H9 (cell line): Measurements from ENCODE around the gene CMTM4. TPM values are rescaled to one million over a fixed set of nuclear protein-coding genes. Genes with fewer than 3 reads are reported as not detected.

Source experiments
- DNase-seq: peaks from one replicate; pipeline ENCODE4 v3.0.0-alpha.2; 2017
- H2AFZ ChIP-seq: one replicate; pipeline ENCODE4 v1.6.1; 2013; ENCODE audit warnings: mild to moderate bottlenecking, low read length, control low read depth, moderate library complexity
- H2AK5ac ChIP-seq: 2 replicates; pipeline ENCODE4 v1.6.1; 2013; ENCODE audit warnings: low read length, control low read depth, mixed read lengths; ENCODE audit not compliant: insufficient read length
- H2BK120ac ChIP-seq: one replicate; pipeline ENCODE4 v1.6.1; 2013; ENCODE audit warnings: low read depth, mild to moderate bottlenecking, low read length, control low read depth, inconsistent platforms; ENCODE audit not compliant: poor library complexity, severe bottlenecking
- H2BK12ac ChIP-seq: 2 replicates; pipeline ENCODE4 v1.6.1; 2013; ENCODE audit warnings: low read length, control low read depth, mixed read lengths, low read depth; ENCODE audit not compliant: insufficient read length
- H2BK15ac ChIP-seq: 2 replicates; pipeline ENCODE4 v1.6.1; 2013; ENCODE audit warnings: low read depth, low read length, control low read depth
- H2BK20ac ChIP-seq: one replicate; pipeline ENCODE4 v1.6.1; 2013; ENCODE audit warnings: low read depth, mild to moderate bottlenecking, low read length, control low read depth, inconsistent platforms; ENCODE audit not compliant: poor library complexity, severe bottlenecking
- H2BK5ac ChIP-seq: 2 replicates; pipeline ENCODE4 v1.6.1; 2013; ENCODE audit warnings: low read length, control low read depth, mixed read lengths; ENCODE audit not compliant: insufficient read length
- H3K14ac ChIP-seq: 2 replicates; pipeline ENCODE4 v1.6.1; 2013; ENCODE audit warnings: low read length, control low read depth; ENCODE audit not compliant: insufficient read depth
- H3K18ac ChIP-seq: 2 replicates; pipeline ENCODE4 v1.6.1; 2013; ENCODE audit warnings: low read depth, mild to moderate bottlenecking, mixed read lengths, low read length, control low read depth; ENCODE audit not compliant: insufficient read length
- H3K23ac ChIP-seq: 2 replicates; pipeline ENCODE4 v1.6.1; 2013; ENCODE audit warnings: low read length, control low read depth, mixed read lengths, low read depth; ENCODE audit not compliant: insufficient read length
- H3K23me2 ChIP-seq: 2 replicates; pipeline ENCODE4 v1.6.1; 2013; ENCODE audit warnings: low read depth, mild to moderate bottlenecking, mixed read lengths, low read length, control low read depth; ENCODE audit not compliant: insufficient read length, poor library complexity, severe bottlenecking
- H3K27ac ChIP-seq: 2 replicates; pipeline ENCODE4 v1.5.1; 2013; ENCODE audit warnings: low read length, control low read depth, mixed read lengths, low read depth; ENCODE audit not compliant: insufficient read length
- H3K27me3 ChIP-seq: 2 replicates; pipeline ENCODE4 v1.6.1; 2013; ENCODE audit warnings: low read length, control low read depth, inconsistent platforms; ENCODE audit not compliant: insufficient read depth
- H3K4ac ChIP-seq: 2 replicates; pipeline ENCODE4 v1.6.1; 2013; ENCODE audit warnings: low read depth, mild to moderate bottlenecking, control low read depth, inconsistent platforms, low read length, moderate library complexity
- H3K4me1 ChIP-seq: 2 replicates; pipeline ENCODE4 v1.6.1; 2013; ENCODE audit warnings: low read length, control low read depth, inconsistent platforms; ENCODE audit not compliant: insufficient read depth
- H3K4me2 ChIP-seq: 2 replicates; pipeline ENCODE4 v1.6.1; 2013; ENCODE audit warnings: low read length, control low read depth, mixed read lengths; ENCODE audit not compliant: insufficient read length, insufficient read depth
- H3K56ac ChIP-seq: 2 replicates; pipeline ENCODE4 v1.6.1; 2013; ENCODE audit warnings: low read depth, mild to moderate bottlenecking, mixed read lengths, low read length, control low read depth; ENCODE audit not compliant: insufficient read length
- H3K79me1 ChIP-seq: 2 replicates; pipeline ENCODE4 v1.6.1; 2013; ENCODE audit warnings: low read depth, mild to moderate bottlenecking, moderate library complexity, low read length, control low read depth, inconsistent platforms; ENCODE audit not compliant: insufficient read depth, poor library complexity, severe bottlenecking
- H3K79me2 ChIP-seq: 2 replicates; pipeline ENCODE4 v1.6.1; 2013; ENCODE audit warnings: low read length, control low read depth, inconsistent platforms; ENCODE audit not compliant: insufficient read depth
- H3K9ac ChIP-seq: 2 replicates; pipeline ENCODE4 v1.6.1; 2013; ENCODE audit warnings: low read length, control low read depth, mixed read lengths; ENCODE audit not compliant: insufficient read length; ENCODE audit errors: extremely low read depth
- H3K9me3 ChIP-seq: one replicate; pipeline ENCODE4 v1.6.1; 2013; ENCODE audit warnings: low read depth, low read length, inconsistent platforms; ENCODE audit not compliant: control insufficient read depth
- H3T11ph ChIP-seq: one replicate; pipeline ENCODE4 v1.6.1; 2013; ENCODE audit warnings: mild to moderate bottlenecking, low read length, control low read depth, inconsistent platforms
- H4K20me1 ChIP-seq: one replicate; pipeline ENCODE4 v1.6.1; 2013; ENCODE audit not compliant: control insufficient read depth, insufficient read length, insufficient read depth
- H4K5ac ChIP-seq: 2 replicates; pipeline ENCODE4 v1.6.1; 2013; ENCODE audit warnings: low read depth, mild to moderate bottlenecking, mixed read lengths, low read length, control low read depth; ENCODE audit not compliant: insufficient read length
- H4K8ac ChIP-seq: replicated peaks from 2 replicates; pipeline ENCODE4 v1.6.1; 2013; ENCODE audit warnings: low read length, control low read depth, mixed read lengths, low read depth; ENCODE audit not compliant: insufficient read length
- H4K91ac ChIP-seq: 2 replicates; pipeline ENCODE4 v1.6.1; 2013; ENCODE audit warnings: low read depth, mild to moderate bottlenecking, moderate library complexity, mixed read lengths, low read length, control low read depth; ENCODE audit not compliant: insufficient read length
- H3K27ac Mint-ChIP-seq, 3 experiments: 2 replicates in 2 of 3; 3 replicates in 1 of 3; pipeline ENCODE4 v1.8.0; 2020 to 2021; ENCODE audit warnings: mixed read lengths in 3 of 3, mild to moderate bottlenecking in 1 of 3, moderate library complexity in 1 of 3
- H3K27me3 Mint-ChIP-seq: 2 replicates; pipeline ENCODE4 v1.8.0; 2021; ENCODE audit warnings: low read depth, mild to moderate bottlenecking, moderate library complexity, mixed read lengths
- H3K36me3 Mint-ChIP-seq, 3 experiments: 2 replicates in 2 of 3; 3 replicates in 1 of 3; pipeline ENCODE4 v1.8.0; 2020 to 2021; ENCODE audit warnings: low read depth in 3 of 3, mixed read lengths in 3 of 3; ENCODE audit not compliant: insufficient read depth in 1 of 3
- H3K4me1 Mint-ChIP-seq, 2 experiments: 2 replicates each; pipeline ENCODE4 v1.8.0; 2020; ENCODE audit warnings: mixed read lengths in 2 of 2
- H3K4me3 Mint-ChIP-seq, 2 experiments: 2 replicates in 1 of 2; 3 replicates in 1 of 2; pipeline ENCODE4 v1.8.0; 2020 to 2021; ENCODE audit warnings: mild to moderate bottlenecking in 2 of 2, mixed read lengths in 2 of 2, moderate library complexity in 1 of 2
- H3K9me3 Mint-ChIP-seq, 2 experiments: 2 replicates in 1 of 2; 3 replicates in 1 of 2; pipeline ENCODE4 v1.8.0; 2020; ENCODE audit warnings: mild to moderate bottlenecking in 2 of 2, mixed read lengths in 2 of 2, moderate library complexity in 1 of 2
- CTCF ChIP-seq: fragments of 200-600 bp; sonication (generic); conservative IDR thresholded peaks from 3 replicates; pipeline ENCODE4 v1.8.0; 2021; ENCODE audit warnings: antibody characterized with exemption, mild to moderate bottlenecking
- WGBS: extraction: QIAGEN DNeasy Blood & Tissue Kit; methylation state at CpG from one replicate; pipeline ENCODE4 v1.1.7; 2013; ENCODE audit warnings: missing lambda C conversion rate, low lambda C conversion rate, mixed read lengths; ENCODE audit not compliant: insufficient read length; ENCODE audit errors: extremely low coverage; 5-methylcytosine and 5-hydroxymethylcytosine counted together
- total RNA-seq: library from RNA; stranded (reverse); gene quantifications from 2 replicates; pipeline ENCODE4 v1.2.1, GENCODE V29; 2021

Gene CMTM4
- total RNA-seq, 1 experiment from 2014 or later: 40.5 TPM

GRCh38 chr16:66617010-66617434 is 79.5 kb downstream of the CMTM4 start:
- H3K27ac Mint-ChIP-seq: peak overlapping the region in 2 of 3 experiments; percentile 20 to 95; a peak in 3 of 7 replicates

More at GRCh38 chr16:66617010-66617434, 79.5 kb downstream of the CMTM4 start:
- no peak for TF ChIP-seq CTCF
- Histone ChIP-seq H3K9me3 (no peaks in the 10 kb centered on the region), H2BK12ac (no peak overlapping the region), H3K14ac (no peak overlapping the region), H3K27ac (no peak overlapping the region), H4K8ac (no peak overlapping the region), H2BK5ac (no peak overlapping the region), H2BK120ac (no peak overlapping the region), H2AFZ (no peak overlapping the region), H3K4me2 (peak overlapping the region; percentile 5), H2AK5ac (no peak overlapping the region), H2BK15ac (no peak overlapping the region), H3K27me3 (no peaks in the 10 kb centered on the region), H3K23ac (no peak overlapping the region), H3K4me1 (peaks cover 9% of the 10 kb centered on the region; the same call in 1 of the 2 replicates), H3K9ac (no peak overlapping the region), H3K79me2 (no peaks in the 10 kb centered on the region), H4K5ac (no peak overlapping the region), H3K23me2 (no peaks in the 10 kb centered on the region), H2BK20ac (no peak overlapping the region), H3K18ac (no peak overlapping the region), H3T11ph (no peak overlapping the region), H4K20me1 (no peaks in the 10 kb centered on the region), H3K79me1 (no peaks in the 10 kb centered on the region), H3K4ac (no peak overlapping the region), H3K56ac (no peak overlapping the region), H4K91ac (no peak overlapping the region)
- Mint-ChIP-seq H3K27me3 (no peaks in the 10 kb centered on the region), H3K4me1 (peaks cover 43 to 45% of the 10 kb centered on the region in 2 experiments), H3K4me3 (peak overlapping the region in 1 of 2 experiments; percentile 2; a peak in 1 of 5 replicates), H3K9me3 (no peaks in the 10 kb centered on the region; a peak in 1 of 5 replicates), H3K36me3 (peaks cover 37 to 71% (median 68%) of the 10 kb centered on the region in 3 experiments)
- no CpG with 5 or more reads among the region's 2 CpGs for WGBS
- DNase-seq: no peak
